A549 treated with RU486 at 1 μM for 4 hours (cell line): Measurements from ENCODE around the gene TMEM150B. TPM values are rescaled to one million over a fixed set of nuclear protein-coding genes. Genes with fewer than 3 reads are reported as not detected.

Source experiments
- total RNA-seq: library from RNA; stranded (reverse); fragments of 200-300 nt; extraction: Qiagen RNA extraction; gene quantifications from 5 replicates; pipeline ENCODE4 v1.2.3, GENCODE V29; 2022; ENCODE audit warnings: low read depth

The TMEM150B gene, protein sequence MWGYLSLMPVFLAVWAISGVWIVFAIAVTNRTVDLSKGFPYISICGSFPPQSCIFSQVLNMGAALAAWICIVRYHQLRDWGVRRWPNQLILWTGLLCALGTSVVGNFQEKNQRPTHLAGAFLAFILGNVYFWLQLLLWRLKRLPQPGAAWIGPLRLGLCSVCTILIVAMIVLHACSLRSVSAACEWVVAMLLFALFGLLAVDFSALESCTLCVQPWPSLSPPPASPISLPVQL
- total RNA-seq, result 0.13 TPM in 1 of 5 replicates, not detected in the others

DNA sequence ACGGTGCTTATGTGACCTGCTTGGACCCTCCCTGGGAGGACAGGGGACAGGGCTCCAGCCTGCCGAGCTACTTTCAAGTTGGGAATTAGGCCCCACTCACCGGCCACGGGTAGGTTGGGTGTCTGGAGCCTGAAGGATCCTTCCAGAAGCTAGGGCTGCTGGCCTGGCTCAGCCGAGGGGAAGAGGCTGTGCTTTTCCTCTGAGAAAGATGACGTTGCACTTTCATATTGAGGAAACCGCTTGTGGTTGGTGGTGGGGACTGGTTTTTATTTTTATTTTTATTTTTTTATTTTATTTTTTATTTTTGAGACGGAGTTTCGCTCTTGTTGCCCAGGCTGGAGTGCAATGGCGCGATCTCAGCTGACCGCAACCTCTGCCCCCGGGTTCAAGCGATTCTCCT, at the start of gene TMEM150B:
TSS of gene TMEM150B (minus strand) at position 170 of the 400 bp plus-strand sequence. CDS start 4,305 bp downstream, outside the sequence.

DNA sequence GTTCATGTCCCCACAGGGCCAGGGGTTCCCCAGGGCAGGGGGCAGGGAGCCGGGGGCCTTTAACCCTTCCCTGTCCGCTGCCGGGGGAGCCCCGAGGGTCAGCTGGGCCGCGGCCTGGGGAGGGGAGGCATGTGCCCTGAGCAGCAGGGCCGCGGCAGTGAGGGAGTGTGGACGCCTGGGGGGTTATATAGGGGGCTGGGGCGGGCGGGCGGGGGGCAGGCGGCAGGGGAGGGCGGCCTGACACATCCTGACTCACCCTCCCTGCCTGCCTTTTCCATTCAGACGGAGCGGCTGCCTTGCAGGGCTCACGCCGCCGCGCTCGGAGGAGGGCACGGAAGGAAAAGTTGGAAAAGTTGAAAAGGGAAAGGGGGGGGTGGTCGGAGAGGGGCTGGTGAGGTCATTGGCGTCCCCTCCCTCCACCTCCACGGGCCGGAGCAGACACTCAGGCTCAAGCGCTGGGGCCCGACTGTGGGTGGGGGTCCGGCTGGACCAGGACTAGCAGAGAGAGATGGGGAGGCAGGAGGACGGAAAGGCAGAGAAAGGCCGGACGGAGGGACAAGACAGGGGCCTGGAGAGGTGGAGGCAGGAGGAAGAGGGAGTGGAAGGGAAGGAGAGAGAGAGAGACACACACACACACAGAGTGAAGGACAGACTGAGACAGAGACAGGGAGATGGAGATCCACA, 45.3 kb upstream of the TMEM150B start, which contains the start of gene IL11:
TSS of gene IL11 (minus strand) at position 159 of the 684 bp plus-strand sequence. CDS start at position 6, 153 bp downstream.

DNA sequence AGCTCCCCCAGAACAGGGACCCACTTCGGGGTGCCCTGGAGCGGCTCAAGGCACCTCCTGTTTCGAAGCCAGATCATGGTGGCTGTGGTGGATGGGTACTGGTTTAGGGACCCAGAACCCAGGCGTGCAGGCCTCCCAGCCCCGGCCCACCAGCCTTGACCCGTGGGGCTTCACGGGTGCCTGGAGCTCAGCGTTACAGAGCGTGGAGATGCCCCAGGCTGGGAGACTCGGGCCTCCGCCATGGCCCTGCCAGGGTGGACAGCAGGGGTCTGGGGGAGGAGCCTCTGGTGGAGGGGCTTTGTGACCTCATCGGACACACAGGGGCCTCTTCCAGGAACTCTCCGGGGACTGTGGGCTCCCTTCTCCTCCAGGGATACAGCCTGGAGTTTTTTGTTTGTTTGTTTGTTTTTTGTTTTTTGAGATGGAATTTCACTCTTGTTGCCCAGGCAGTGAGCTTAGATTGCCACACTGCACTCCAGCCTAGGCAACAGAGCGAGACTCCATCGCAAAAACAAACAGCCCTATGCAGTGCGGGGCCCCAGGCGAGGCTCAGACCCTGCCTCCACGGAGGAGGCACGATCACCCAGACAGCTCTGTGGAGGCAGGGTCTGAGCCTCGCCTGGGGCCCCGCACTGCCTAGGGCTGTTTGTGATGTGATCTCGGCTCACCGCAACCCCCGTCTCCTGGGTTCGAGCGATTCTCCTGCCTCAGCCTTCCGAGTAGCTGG, 38.0 kb upstream of the TMEM150B start, which contains the start of gene GARIN5B:
TSS of gene GARIN5B (minus strand) at position 271 of the 727 bp plus-strand sequence. CDS start at position 77, 194 bp downstream.

DNA sequence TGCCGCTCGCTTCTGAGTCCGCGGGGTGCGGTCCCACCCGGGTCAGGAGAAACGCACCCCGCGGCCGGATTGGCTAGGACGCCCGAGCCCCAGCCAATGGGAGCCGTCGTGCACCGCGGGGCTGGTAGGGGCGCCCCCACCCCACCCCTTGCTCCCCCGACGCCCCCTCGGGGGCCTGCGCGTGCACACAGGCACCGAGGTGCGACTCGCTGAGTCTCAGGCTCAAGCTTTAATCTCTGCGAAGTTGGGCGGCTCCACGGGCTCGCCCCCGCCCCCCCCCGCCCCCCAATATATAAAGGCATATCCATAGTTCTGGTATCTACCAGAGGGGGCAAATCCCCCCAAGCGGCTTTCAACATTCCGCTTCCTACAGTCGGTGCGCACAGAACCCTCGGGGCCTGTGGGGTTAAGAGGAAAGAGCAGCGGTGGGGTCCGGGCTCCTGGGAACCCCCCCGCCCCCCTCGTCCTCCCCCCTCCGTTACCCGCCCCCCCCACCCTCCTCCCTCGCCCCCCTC, 29.6 kb upstream of the TMEM150B start, which contains the start of gene COX6B2:
TSS of gene COX6B2 (minus strand) at position 22 of the 515 bp plus-strand sequence. CDS start 198 bp downstream, outside the sequence.

DNA sequence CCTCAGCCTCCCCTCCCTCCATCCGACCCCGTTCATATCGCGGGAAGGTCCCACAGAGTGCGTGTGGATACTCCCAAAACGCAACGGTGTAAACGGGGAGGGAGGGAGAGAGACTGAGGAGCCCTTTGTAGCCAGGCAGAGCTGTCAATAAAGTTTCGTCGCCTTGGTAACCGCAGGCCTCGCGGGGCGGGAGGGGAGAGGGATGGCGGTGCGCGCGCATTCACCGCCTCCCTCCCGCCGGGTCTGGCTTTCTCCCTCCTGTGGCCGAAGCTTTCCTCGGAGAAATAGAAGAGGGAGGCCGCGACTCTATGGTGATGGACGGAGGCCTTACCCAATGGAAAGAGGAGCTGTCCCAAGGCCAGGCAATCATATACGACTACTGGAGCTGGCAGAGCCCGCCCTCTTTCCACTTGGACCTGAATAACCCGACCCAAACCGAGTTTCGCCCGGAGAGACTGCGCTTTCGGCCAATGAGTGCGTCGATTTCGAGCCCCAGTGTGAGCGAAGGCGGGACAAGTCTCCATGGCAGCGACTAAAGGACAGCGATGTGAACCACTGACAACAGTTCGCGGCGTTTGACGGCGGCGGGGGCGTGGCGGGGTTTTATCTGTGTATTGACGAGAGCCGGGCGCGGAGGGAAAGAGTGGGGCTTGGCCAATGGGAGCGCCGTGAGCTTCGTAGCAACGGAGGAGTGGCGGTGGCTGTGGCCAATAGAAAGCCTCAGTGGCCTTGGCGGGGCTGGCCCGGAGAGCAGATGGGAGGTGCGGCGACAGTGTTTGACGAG, 14.2 kb upstream of the TMEM150B start, which contains the start of gene KMT5C:
TSS of gene KMT5C (plus strand) at position 772 of the 784 bp plus-strand sequence. CDS start 2,061 bp downstream, outside the sequence.

DNA sequence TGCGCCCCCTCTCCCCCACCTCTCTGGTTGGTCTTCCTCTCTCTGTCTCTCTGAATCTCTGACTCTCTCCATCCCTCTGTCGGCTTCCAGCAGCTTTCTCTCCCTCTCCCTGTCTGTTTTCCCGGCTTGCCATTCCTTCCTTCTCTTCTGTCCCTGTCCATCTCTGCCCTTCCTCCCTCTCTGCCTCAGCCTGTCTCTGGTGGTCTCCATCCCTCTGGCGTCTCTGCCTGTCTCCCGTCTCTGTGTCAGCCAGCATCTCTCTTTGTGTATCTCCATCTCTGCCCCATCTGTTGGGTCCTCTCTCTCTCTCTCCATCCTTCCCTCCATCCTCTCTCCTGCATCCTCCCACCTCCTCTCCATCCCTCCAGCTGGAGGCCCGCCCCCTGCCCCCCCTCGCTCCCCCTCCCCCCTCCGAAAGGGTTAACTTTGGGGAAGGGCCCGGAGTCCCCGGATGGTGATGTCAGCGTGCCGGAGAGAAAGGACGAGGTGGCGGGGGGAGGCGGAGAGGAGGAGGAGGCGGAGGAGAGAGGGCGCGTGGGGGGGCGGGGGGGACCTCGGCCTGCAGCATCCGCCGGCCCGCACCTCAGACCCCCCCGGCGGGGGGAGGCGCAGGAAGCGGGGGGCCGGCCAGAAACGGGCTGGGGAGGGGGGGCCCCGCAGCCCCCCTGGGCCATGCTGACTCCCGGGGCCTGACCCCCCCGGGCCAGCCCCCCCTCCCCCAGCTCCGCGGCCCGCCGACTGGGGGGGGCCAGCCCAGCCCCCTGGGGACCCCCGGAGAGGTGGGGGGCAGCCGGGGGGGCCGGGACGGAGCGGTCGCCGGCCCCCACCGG, 41.4 kb downstream of the TMEM150B start, which contains the start of gene BRSK1:
TSS of gene BRSK1 (plus strand) at position 450 of the 830 bp plus-strand sequence. CDS start 446 bp downstream, outside the sequence.

DNA sequence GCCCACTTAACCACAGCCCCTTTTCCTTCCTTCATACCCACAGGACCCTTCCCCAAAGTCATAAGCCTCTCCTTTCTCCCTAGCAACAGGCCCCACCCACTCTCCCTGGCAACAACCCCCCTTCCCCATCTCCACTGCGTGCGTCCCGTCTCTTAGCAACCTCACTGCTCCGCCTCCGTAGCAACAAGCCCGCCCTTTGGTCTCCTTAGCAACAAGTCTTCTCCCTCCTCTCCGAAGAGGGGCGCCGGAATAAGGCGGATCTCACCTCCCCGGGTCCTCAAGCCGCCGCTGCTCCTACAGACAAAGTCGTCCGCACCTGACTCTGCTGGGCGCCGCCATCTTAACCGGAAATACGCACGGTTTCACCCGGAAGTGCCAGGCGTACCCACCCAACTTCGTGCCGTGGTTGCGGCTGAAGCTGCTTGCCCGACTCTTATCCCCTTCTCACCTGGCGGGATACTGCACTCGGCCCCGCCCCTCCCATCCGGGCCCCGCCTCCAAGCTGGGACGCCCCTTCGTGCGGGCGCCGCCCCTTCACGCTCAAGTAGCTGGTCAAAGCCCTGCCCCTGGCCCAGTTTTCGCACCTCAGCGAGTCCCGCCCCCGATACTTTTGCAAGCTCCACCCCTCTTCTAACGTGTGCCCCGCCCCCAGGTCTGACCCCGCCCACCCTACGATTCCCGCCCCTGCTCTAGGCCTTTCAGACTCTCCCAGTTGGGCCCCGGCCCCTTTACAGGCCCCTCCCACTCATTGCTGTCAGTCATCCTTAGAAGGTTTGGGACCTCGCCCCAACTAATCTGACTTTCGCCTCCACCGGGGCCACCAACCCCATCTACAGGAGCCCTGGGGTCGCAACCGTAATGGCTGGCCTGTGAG, 45.1 kb downstream of the TMEM150B start, which contains the start of gene HSPBP1:
TSS of gene HSPBP1 (minus strand) at position 341 of the 874 bp plus-strand sequence. CDS start 502 bp downstream, outside the sequence.

Other genes with a start within 250 kb of the TMEM150B start
- gene EPS8L1, start 249.5 kb downstream of the TMEM150B start, total RNA-seq, result 4.6 to 5.7 TPM (median 5.2 TPM) in 5 replicates
- gene PPP1R12C, start 207.7 kb downstream of the TMEM150B start, total RNA-seq, result 58.4 to 86.7 TPM (median 84.2 TPM) in 5 replicates
- gene TNNT1, start 176.1 kb downstream of the TMEM150B start, total RNA-seq, result 116 to 151 TPM (median 125 TPM) in 5 replicates
- 6.5 to 8.7 TPM (median 7.6 TPM) in 5 replicates for gene TNNI3, start 167.6 kb downstream of the TMEM150B start, total RNA-seq
- gene DNAAF3, start 158.7 kb downstream of the TMEM150B start, total RNA-seq, result 5.2 to 8.6 TPM (median 7.0 TPM) in 5 replicates
- 3.3 to 7.7 TPM (median 4.1 TPM) in 5 replicates for gene SYT5, start 145.1 kb downstream of the TMEM150B start, total RNA-seq
- 3.7 to 5.2 TPM (median 4.3 TPM) in 5 replicates for gene PTPRH, start 115.8 kb downstream of the TMEM150B start, total RNA-seq
- 3.3 to 5.6 TPM (median 5.2 TPM) in 5 replicates for gene TMEM86B, start 96.6 kb downstream of the TMEM150B start, total RNA-seq
- 90.1 to 134 TPM (median 119 TPM) in 5 replicates for gene PPP6R1, start 66.3 kb downstream of the TMEM150B start, total RNA-seq
- 119 to 147 TPM (median 136 TPM) in 5 replicates for gene HSPBP1, start 45.2 kb downstream of the TMEM150B start, total RNA-seq
- gene BRSK1, start 41.3 kb downstream of the TMEM150B start, total RNA-seq, result 2.8 to 5.2 TPM (median 3.7 TPM) in 5 replicates
- gene KMT5C, start 14.5 kb upstream of the TMEM150B start, total RNA-seq, result 5.2 to 10.5 TPM (median 8.2 TPM) in 5 replicates
- 0.50 to 4.3 TPM (median 1.4 TPM) in 5 replicates for gene COX6B2, start 29.4 kb upstream of the TMEM150B start, total RNA-seq
- gene GARIN5B, start 37.9 kb upstream of the TMEM150B start, total RNA-seq, result 0.06 to 0.19 TPM (median 0.14 TPM) in 4 of 5 replicates, not detected in the other
- 37.5 to 64.5 TPM (median 50.0 TPM) in 5 replicates for gene IL11, start 45.1 kb upstream of the TMEM150B start, total RNA-seq
- gene TMEM190, start 51.5 kb upstream of the TMEM150B start, total RNA-seq, result 0.85 to 2.5 TPM (median 1.5 TPM) in 5 replicates
- gene TMEM238, start 59.0 kb upstream of the TMEM150B start, total RNA-seq, result 3.2 to 11.8 TPM (median 11.4 TPM) in 5 replicates
- 2,587 to 3,378 TPM (median 2,939 TPM) in 5 replicates for gene RPL28, start 60.6 kb upstream of the TMEM150B start, total RNA-seq
- gene UBE2S, start 82.4 kb upstream of the TMEM150B start, total RNA-seq, result 361 to 580 TPM (median 509 TPM) in 5 replicates
- 0.02 TPM in 1 of 5 replicates, not detected in the others for gene SHISA7, start 118.0 kb upstream of the TMEM150B start, total RNA-seq
- gene ISOC2, start 136.3 kb upstream of the TMEM150B start, total RNA-seq, result 54.3 to 66.1 TPM (median 59.7 TPM) in 5 replicates
- not detected in 5 replicates for gene C19orf85, start 139.4 kb upstream of the TMEM150B start, total RNA-seq
- 4.1 to 8.9 TPM (median 8.1 TPM) in 5 replicates for gene ZNF628, start 151.3 kb upstream of the TMEM150B start, total RNA-seq
- gene NAT14, start 159.8 kb upstream of the TMEM150B start, total RNA-seq, result 35.9 to 69.5 TPM (median 57.9 TPM) in 5 replicates
- 0.54 to 1.2 TPM (median 0.95 TPM) in 5 replicates for gene SSC5D, start 163.1 kb upstream of the TMEM150B start, total RNA-seq
- gene SBK2, start 211.8 kb upstream of the TMEM150B start, total RNA-seq, result 1.4 to 2.7 TPM (median 2.3 TPM) in 5 replicates
- 1.4 to 2.0 TPM (median 1.7 TPM) in 5 replicates for gene SBK3, start 220.2 kb upstream of the TMEM150B start, total RNA-seq